ENCODE data around the gene KCNB1.

Gene KCNB1

DNA sequence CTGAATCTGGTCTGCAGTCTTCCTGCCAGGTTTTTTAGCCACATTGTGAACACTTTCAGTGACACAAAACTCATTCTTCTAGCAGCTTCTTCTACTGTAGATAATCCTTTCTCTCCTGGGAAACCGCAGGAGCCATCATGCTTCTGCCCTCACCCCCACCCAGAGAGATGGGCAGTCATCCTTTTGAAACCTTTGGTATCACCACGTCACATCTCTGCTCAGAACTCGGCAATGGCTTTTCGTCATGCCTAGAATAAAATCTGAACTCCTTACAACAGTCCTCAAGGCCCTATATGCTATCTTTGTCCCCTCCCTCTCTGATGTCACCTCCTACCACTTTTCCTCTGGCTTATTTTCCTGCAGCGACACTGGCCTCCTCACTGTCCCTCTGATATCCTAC, 158.2 kb downstream of the KCNB1 start:
- in situ Hi-C loops (cut with MboI; ENCODE audit: low sequenced_read_pairs, unreplicated experiment): no loop called here
- no peak for DNase-seq (ENCODE audit: low spot score)
- TF ChIP-seq CTCF (IDR thresholded peaks at IDR 0.05; ENCODE audit: borderline replicate concordance, control extremely low read depth, extremely low read depth, insufficient read depth, missing control alignments): no peak

DNA sequence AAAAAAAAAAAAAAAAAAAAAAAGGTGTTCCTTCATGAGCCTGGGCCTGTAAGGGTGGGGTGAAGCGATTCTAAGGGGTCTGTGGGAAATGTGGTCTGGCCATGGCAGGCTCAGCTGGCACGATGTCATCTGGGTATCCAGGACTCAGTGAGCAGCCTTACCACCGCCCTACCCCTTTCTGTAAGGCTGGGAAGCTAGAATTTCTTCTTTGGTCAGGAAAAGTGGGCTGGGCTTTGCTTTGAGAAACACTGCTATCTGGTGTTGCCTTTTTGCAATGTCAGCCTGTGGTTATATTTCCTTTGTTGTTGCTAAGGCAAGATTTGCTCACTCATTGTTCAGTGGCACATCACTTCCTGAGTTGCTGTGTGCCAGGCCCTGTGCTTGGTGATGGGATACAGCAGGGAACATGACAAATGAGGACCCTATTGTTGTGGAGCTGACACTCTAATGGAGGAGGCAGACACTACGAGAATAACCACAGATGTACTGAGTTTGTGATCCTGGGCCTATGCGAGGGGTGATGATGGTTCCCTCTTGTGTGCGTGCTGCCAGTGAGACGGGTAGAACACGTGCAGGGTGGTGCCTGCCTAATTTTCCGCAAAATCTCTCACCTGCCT, 158.7 kb downstream of the KCNB1 start:
- in situ Hi-C loops (cut with MboI; ENCODE audit: low sequenced_read_pairs, unreplicated experiment): no loop called here
- TF ChIP-seq CTCF (IDR thresholded peaks at IDR 0.05; ENCODE audit: borderline replicate concordance, control extremely low read depth, extremely low read depth, insufficient read depth, missing control alignments): no peak
- DNase-seq (ENCODE audit: low spot score): peak; percentile 47

DNA sequence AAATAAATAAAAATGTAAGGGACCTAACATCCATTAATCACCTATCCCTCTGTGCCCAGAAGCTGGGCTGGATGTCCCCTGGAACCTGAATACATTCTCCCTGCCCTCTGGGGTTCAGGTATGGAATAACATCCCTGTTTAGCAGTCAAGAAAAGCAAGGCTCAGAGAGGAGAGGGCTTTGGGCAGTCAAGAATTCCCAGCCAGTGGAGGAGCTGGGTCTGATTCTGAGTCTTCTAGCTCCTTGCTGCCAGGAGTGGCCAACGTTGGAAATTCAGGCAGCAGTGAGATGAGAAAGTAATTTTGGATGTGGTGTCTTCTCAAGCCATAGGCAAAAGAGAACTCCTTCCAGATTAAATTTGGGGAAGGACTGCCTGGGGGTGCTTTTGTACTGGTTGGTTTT, 162.0 kb downstream of the KCNB1 start:
- in situ Hi-C loops (cut with MboI; ENCODE audit: low sequenced_read_pairs, unreplicated experiment): no loop called here
- no peak for DNase-seq (ENCODE audit: low spot score)
- TF ChIP-seq CTCF (IDR thresholded peaks at IDR 0.05; ENCODE audit: borderline replicate concordance, control extremely low read depth, extremely low read depth, insufficient read depth, missing control alignments): no peak

- in situ Hi-C loops (cut with MboI; ENCODE audit: low sequenced_read_pairs, unreplicated experiment): no loop called here
- no peak for DNase-seq (ENCODE audit: low spot score)
- TF ChIP-seq CTCF (IDR thresholded peaks at IDR 0.05; ENCODE audit: borderline replicate concordance, control extremely low read depth, extremely low read depth, insufficient read depth, missing control alignments): no peak
Observed at GRCh38 chr20:49319208-49319809, 163.2 kb downstream of the KCNB1 start.

- no peak for TF ChIP-seq CTCF (IDR thresholded peaks at IDR 0.05; ENCODE audit: borderline replicate concordance, control extremely low read depth, extremely low read depth, insufficient read depth, missing control alignments)
- in situ Hi-C loops (cut with MboI; ENCODE audit: low sequenced_read_pairs, unreplicated experiment): no loop called here
- DNase-seq (ENCODE audit: low spot score): no peak
Observed at GRCh38 chr20:49318430-49319207, 163.8 kb downstream of the KCNB1 start.

DNA sequence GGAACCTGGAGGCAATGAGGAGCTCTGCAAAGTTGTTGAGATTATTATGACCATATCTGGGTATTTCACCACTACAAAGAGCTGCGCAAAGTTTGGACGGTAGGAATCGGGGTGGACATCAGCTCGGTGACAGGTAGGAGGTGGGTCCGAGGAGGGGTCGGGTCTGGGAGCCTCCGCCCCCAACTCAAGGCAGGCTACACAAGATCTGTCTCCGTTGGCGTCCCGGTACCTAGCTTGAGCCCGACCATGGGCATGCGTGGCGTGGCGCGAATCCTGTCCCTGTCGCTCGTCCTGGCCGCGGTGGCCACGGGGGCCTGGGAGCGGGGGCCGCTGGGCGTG, 164.4 kb downstream of the KCNB1 start:
- in situ Hi-C loops (cut with MboI; ENCODE audit: low sequenced_read_pairs, unreplicated experiment): no loop called here
- no peak for TF ChIP-seq CTCF (IDR thresholded peaks at IDR 0.05; ENCODE audit: borderline replicate concordance, control extremely low read depth, extremely low read depth, insufficient read depth, missing control alignments)
- DNase-seq (ENCODE audit: low spot score): no peak

Measured in GM13976 (cell line).